Transverse colon (tissue), 4 donors: ENCODE results near the gene ERC2. TPM values are rescaled to one million over a fixed set of nuclear protein-coding genes. Genes with fewer than 3 reads are reported as not detected.

ENCODE experiments used
- DNase-seq: peaks from one replicate; pipeline ENCODE4 v3.0.0-alpha.2; 2019
- H3K27ac ChIP-seq, 4 donors: fragments of 200-600 bp; sonication (generic); 2 replicates each; pipeline ENCODE4 v1.5.1; 2016 to 2018; ENCODE audit warnings: inconsistent platforms in 4 of 4
- H3K27me3 ChIP-seq: fragments of 200-600 bp; sonication (generic); 2 replicates; pipeline ENCODE4 v1.5.1; 2017; ENCODE audit warnings: inconsistent platforms
- H3K36me3 ChIP-seq, 4 donors: fragments of 200-600 bp; sonication (generic); 2 replicates each; pipeline ENCODE4 v1.5.1; 2017 to 2019; ENCODE audit warnings: inconsistent platforms in 4 of 4
- H3K4me1 ChIP-seq, 4 donors: fragments of 200-600 bp; sonication (generic); 2 replicates each; pipeline ENCODE4 v1.5.1; 2017 to 2020; ENCODE audit warnings: inconsistent platforms in 4 of 4
- H3K4me3 ChIP-seq, 4 donors: fragments of 200-600 bp; sonication (generic); 1 replicate in 1 of 4; 2 replicates in 3 of 4; pipeline versions ENCODE4 v1.5.1 to v1.6.1; 2017 to 2019; ENCODE audit warnings: inconsistent platforms in 4 of 4
- H3K9me3 ChIP-seq, 2 donors: fragments of 200-600 bp; sonication (generic); 2 replicates each; pipeline ENCODE4 v1.5.1; 2017 to 2019; ENCODE audit warnings: inconsistent platforms in 2 of 2
- EP300 ChIP-seq: sonication (generic); formaldehyde crosslinking; IDR thresholded peaks from one replicate; pipeline ENCODE4 v1.6.1; 2017; ENCODE audit warnings: antibody characterized with exemption, low read depth
- POLR2A ChIP-seq: fragments of 450-650 bp; IDR thresholded peaks from one replicate; pipeline ENCODE4 v1.6.1; 2016; ENCODE audit warnings: antibody characterized with exemption, mild to moderate bottlenecking, moderate library complexity
- POLR2AphosphoS5 ChIP-seq, 3 donors: sonication (generic); formaldehyde crosslinking; IDR thresholded peaks; one replicate each; pipeline ENCODE4 v1.6.1; 2016; ENCODE audit warnings: antibody characterized with exemption in 3 of 3
- whole genome bisulfite sequencing, 2 donors: methylation state at CpG; one replicate each; pipeline ENCODE4 v1.1.5; 2018; ENCODE audit warnings: low coverage in 1 of 2; 5-methylcytosine and 5-hydroxymethylcytosine counted together
- in situ Hi-C, 4 donors: fragments of 200-750 bp; cut with MboI; loops; one replicate each; pipeline versions ENCODE4 v1.15.0 to v1.15.1; 2017; ENCODE audit warnings: low sequenced_read_pairs in 3 of 4, low pct_ligation_motif_present in 1 of 4, low pct_unique_long_range_greater_than_20kb in 1 of 4
- intact Hi-C: fragments of 100-400 bp; cut with DNase I; formaldehyde crosslinking; loops from one replicate; pipeline ENCODE4 v1.15.1; 2023; ENCODE audit warnings: low total_unique reads
- total RNA-seq, 4 donors: library from RNA; depleted of rRNA; stranded (reverse); fragments of >200 nt; gene quantifications; one replicate each; pipeline ENCODE4 v1.1.0, GENCODE V29; 2016
- TF ChIP-seq, protein P1 (sequence below), 5 experiments: fragments of 200-600 bp in 3 of 5; fragments of 450-650 bp in 2 of 5; sonication (generic) in 3 of 5; IDR thresholded peaks; 1 replicate in 2 of 5; 2 replicates in 3 of 5; pipeline ENCODE4 v1.5.1; 2016 to 2017; ENCODE audit warnings: antibody characterized with exemption in 5 of 5, inconsistent platforms in 3 of 5, mild to moderate bottlenecking in 2 of 5, moderate library complexity in 1 of 5

The ERC2 gene
- total RNA-seq, 4 donors from 2014 or later = 0.41 to 1.3 TPM; not detected in 2

DNA sequence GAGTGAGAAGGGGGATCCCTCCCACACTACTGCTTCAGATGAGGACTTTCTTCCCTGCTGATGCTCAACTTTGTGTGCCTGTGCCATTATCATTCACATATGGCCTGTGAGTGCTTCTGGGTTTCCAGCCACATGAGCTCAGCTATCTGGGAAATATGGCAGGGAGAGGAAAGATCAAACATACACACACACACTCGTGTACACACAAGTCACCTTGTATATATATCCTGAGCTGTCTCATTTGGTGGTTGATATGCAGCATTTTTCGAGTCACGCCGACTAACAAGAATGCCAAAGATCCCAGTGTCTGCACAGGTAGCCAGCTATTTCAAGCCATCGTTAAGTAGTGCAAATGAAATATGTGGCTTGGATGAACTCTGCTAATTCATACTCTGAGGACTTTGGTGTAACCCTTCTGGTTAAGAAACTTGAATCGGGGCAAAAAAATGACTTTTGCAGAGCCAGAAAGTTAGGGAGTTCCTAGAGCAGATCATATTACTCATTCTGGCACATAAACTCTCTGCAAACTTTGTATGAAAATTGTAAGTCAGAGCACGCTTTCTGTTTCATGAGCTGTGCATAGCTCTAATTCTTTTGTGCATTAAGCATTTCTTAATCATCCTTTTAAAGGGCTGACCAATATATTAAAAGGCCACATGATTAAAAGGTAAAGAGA, 956.2 kb downstream of the ERC2 start:
- Histone ChIP-seq H3K4me3 (no peak overlapping the region), H3K27me3 (peaks cover 13% of the 10 kb centered on the region), H3K9me3 (no peaks in the 10 kb centered on the region), H3K4me1 (peaks cover 0 to 7% (median 2%) of the 10 kb centered on the region in 4 donors), H3K27ac (no peak overlapping the region), H3K36me3 (no peaks in the 10 kb centered on the region)
- in situ Hi-C loops = no loop called here
- intact Hi-C loops = no loop called here
- DNase-seq = no peak
- TF ChIP-seq POLR2A = no peak
- TF ChIP-seq, protein P1, sequence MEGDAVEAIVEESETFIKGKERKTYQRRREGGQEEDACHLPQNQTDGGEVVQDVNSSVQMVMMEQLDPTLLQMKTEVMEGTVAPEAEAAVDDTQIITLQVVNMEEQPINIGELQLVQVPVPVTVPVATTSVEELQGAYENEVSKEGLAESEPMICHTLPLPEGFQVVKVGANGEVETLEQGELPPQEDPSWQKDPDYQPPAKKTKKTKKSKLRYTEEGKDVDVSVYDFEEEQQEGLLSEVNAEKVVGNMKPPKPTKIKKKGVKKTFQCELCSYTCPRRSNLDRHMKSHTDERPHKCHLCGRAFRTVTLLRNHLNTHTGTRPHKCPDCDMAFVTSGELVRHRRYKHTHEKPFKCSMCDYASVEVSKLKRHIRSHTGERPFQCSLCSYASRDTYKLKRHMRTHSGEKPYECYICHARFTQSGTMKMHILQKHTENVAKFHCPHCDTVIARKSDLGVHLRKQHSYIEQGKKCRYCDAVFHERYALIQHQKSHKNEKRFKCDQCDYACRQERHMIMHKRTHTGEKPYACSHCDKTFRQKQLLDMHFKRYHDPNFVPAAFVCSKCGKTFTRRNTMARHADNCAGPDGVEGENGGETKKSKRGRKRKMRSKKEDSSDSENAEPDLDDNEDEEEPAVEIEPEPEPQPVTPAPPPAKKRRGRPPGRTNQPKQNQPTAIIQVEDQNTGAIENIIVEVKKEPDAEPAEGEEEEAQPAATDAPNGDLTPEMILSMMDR (IDR thresholded peaks at IDR 0.05) = no peak
- WGBS, 2 donors = 50 to 61% methylated on average over 1 to 7 of the region's 7 CpGs

DNA sequence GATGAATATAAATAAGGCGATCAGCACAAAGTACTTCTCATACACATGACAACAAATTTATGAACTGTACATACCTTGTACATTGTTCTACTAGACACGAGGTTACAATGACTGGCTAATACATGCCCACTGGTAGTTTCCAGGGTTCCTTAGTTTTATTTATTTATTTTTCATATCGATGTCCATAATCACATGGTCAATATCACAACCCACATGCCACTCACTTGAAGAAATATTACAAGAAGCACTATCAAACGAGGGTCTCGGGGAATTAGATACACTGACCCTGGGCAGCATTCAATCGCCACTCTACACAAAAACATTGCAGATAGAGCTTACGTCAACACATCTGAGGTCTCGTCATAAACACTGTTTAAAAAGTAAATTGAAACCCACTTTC, 959.9 kb downstream of the ERC2 start:
- in situ Hi-C loops = no loop called here
- Histone ChIP-seq H3K4me3 (no peak overlapping the region), H3K36me3 (no peaks in the 10 kb centered on the region), H3K27ac (no peak overlapping the region), H3K4me1 (peaks cover 0 to 7% (median 2%) of the 10 kb centered on the region in 4 donors), H3K9me3 (no peaks in the 10 kb centered on the region), H3K27me3 (no peaks in the 10 kb centered on the region)
- TF ChIP-seq, protein P1 (IDR thresholded peaks at IDR 0.05) = no peak
- no peak for TF ChIP-seq POLR2A
- no peak for TF ChIP-seq EP300
- TF ChIP-seq POLR2AphosphoS5 (IDR thresholded peaks at IDR 0.05) = no peak
- intact Hi-C loops = no loop called here
- DNase-seq = no peak
- WGBS, 2 donors = 81 to 87% methylated on average over 8 of the region's 8 CpGs

DNA sequence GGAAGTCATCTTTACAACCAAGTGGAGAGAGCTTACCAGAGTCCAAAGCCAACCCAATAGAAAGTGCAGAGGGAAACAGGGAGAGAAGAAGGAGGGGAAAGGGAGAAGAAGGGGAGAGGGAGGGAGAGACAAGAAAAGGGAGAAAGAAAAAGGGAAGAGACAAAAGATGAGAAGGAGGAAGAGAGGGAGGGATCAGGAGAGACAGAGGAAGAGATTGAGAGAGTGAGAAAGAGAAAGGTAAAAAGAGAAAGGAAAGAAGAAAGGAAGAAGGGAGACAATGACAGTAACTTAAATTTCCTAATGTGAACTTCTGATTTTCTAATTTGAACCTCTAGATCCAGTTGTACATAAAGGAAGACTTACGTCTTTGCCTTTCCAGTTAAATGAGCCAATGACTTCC, 960.5 kb downstream of the ERC2 start:
- Histone ChIP-seq H3K9me3 (no peaks in the 10 kb centered on the region), H3K27ac (no peak overlapping the region), H3K4me3 (no peak overlapping the region), H3K27me3 (no peaks in the 10 kb centered on the region), H3K4me1 (peaks cover 0 to 5% (median 0%) of the 10 kb centered on the region in 4 donors), H3K36me3 (no peaks in the 10 kb centered on the region)
- intact Hi-C loops = no loop called here
- DNase-seq = no peak
- no peak for TF ChIP-seq POLR2AphosphoS5 (IDR thresholded peaks at IDR 0.05)
- TF ChIP-seq EP300 = no peak
- TF ChIP-seq, protein P1 (IDR thresholded peaks at IDR 0.05) = no peak
- TF ChIP-seq POLR2A = no peak
- 71 to 84% methylated on average over 1 of the region's 1 CpG for WGBS, 2 donors
- in situ Hi-C loops = no loop called here

DNA sequence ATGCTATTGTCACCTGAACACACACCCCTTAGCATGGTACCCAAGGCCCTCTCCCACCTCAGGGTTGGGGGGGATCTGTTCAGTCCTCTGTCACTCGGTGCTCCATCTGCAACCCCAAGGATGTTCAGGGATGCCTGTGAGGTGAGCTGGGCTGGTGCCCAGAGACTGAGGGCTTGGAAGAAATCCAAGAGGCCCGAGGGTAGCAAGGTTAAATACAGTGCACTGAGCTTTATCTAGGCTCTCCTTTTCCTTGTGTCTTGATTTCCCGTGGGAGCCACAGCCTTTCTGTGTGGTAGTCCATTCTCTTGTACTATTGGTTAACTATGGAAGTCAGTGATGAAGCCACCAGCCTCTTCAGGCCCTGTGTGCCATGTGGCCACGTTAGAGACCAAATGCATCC, 962.5 kb downstream of the ERC2 start:
- in situ Hi-C loops (no loop called here), intact Hi-C loops (no loop called here)
- WGBS, 2 donors = 66% methylated on average over 4 of the region's 4 CpGs; no CpG with 5 or more reads in 1 of the 2 donors
- no peaks in the 10 kb centered on the region for H3K4me1 ChIP-seq
- H3K9me3 ChIP-seq = no peaks in the 10 kb centered on the region
- TF ChIP-seq POLR2A (no peak), EP300 (no peak), POLR2AphosphoS5 (IDR thresholded peaks at IDR 0.05) (no peak)
- TF ChIP-seq, protein P1 (IDR thresholded peaks at IDR 0.05) = no peak
- no peak overlapping the region for H3K27ac ChIP-seq
- DNase-seq = no peak
- no peaks in the 10 kb centered on the region for H3K36me3 ChIP-seq
- H3K27me3 ChIP-seq = no peaks in the 10 kb centered on the region
- no peak overlapping the region for H3K4me3 ChIP-seq
